ENCODE measurements around the gene MMD2. TPM values are rescaled to one million over a fixed set of nuclear protein-coding genes. Genes with fewer than 3 reads are reported as not detected.
"Not testable (repeated sequence)": the region's sequence is repeated elsewhere in the genome, so short reads cannot be mapped to it uniquely, and the experiment has no call there.

MMD2 gene
- total RNA-seq, 1 donor from 2014 or later, result not detected

DNA sequence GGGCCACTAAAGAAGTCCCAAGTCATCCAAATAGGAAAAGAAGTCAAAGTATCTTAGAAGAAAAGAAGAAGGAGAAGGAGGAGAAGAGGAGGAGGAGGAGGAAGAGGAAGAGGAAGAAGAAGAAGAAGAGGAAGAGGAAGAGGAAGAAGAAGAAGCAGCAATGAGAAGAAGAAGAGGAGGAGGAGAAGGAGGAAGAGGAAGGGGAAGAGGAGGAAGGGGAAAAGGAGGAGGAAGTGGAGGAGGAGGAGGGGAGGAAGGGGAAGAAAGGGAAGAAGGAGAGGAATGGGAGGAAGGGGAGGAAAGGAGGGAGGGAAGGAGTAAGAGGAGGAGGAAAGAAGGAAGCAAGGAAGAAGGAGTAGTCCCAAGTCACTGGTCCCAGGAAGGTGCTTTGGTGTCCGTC is 53.8 kb downstream of the MMD2 start:
- Mint-ChIP-seq H3K36me3 (ENCODE audit: insufficient read depth) (no peaks in the 10 kb centered on the region), H3K27ac (no peak overlapping the region), H3K4me1 (ENCODE audit: low read depth) (no peaks in the 10 kb centered on the region), H3K4me3 (ENCODE audit: low read depth) (no peak overlapping the region), H3K27me3 (peaks cover 17% of the 10 kb centered on the region), H3K9me3 (ENCODE audit: low read depth) (no peaks in the 10 kb centered on the region)
- TF ChIP-seq, protein P1, sequence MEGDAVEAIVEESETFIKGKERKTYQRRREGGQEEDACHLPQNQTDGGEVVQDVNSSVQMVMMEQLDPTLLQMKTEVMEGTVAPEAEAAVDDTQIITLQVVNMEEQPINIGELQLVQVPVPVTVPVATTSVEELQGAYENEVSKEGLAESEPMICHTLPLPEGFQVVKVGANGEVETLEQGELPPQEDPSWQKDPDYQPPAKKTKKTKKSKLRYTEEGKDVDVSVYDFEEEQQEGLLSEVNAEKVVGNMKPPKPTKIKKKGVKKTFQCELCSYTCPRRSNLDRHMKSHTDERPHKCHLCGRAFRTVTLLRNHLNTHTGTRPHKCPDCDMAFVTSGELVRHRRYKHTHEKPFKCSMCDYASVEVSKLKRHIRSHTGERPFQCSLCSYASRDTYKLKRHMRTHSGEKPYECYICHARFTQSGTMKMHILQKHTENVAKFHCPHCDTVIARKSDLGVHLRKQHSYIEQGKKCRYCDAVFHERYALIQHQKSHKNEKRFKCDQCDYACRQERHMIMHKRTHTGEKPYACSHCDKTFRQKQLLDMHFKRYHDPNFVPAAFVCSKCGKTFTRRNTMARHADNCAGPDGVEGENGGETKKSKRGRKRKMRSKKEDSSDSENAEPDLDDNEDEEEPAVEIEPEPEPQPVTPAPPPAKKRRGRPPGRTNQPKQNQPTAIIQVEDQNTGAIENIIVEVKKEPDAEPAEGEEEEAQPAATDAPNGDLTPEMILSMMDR (IDR thresholded peaks at IDR 0.05; ENCODE audit: unreplicated experiment), result no peak
- no peak for DNase-seq (ENCODE audit: low spot score, unreplicated experiment)

- H3K4me3 Mint-ChIP-seq (ENCODE audit: low read depth), result no peak overlapping the region
- H3K9me3 Mint-ChIP-seq (ENCODE audit: low read depth), result no peaks in the 10 kb centered on the region
- peaks cover 17% of the 10 kb centered on the region for H3K27me3 Mint-ChIP-seq
- DNase-seq (ENCODE audit: low spot score, unreplicated experiment), result no peak
- no peaks in the 10 kb centered on the region for H3K36me3 Mint-ChIP-seq (ENCODE audit: insufficient read depth)
- TF ChIP-seq, protein P1 (IDR thresholded peaks at IDR 0.05; ENCODE audit: unreplicated experiment), result no peak
- no peak overlapping the region for H3K27ac Mint-ChIP-seq
- peaks cover 2% of the 10 kb centered on the region for H3K4me1 Mint-ChIP-seq (ENCODE audit: low read depth)
These were observed 54.6 kb downstream of the MMD2 start for GRCh38 chr7:4904346-4904745.

GRCh38 chr7:4895766-4896165 is 63.2 kb downstream of the MMD2 start:
- no peak for DNase-seq (ENCODE audit: low spot score, unreplicated experiment)
- TF ChIP-seq, protein P1 (IDR thresholded peaks at IDR 0.05; ENCODE audit: unreplicated experiment), result no peak
- peaks cover 2% of the 10 kb centered on the region for H3K4me1 Mint-ChIP-seq (ENCODE audit: low read depth)

GRCh38 chr7:4894482-4894881 is 64.5 kb downstream of the MMD2 start:
- DNase-seq (ENCODE audit: low spot score, unreplicated experiment), result no peak
- H3K36me3 Mint-ChIP-seq (ENCODE audit: insufficient read depth), result no peaks in the 10 kb centered on the region
- H3K4me3 Mint-ChIP-seq (ENCODE audit: low read depth), result no peak overlapping the region
- H3K27me3 Mint-ChIP-seq, result peaks cover 3% of the 10 kb centered on the region
- TF ChIP-seq, protein P1 (IDR thresholded peaks at IDR 0.05; ENCODE audit: unreplicated experiment), result no peak
- H3K27ac Mint-ChIP-seq, result no peak overlapping the region
- H3K9me3 Mint-ChIP-seq (ENCODE audit: low read depth), result peaks cover 6% of the 10 kb centered on the region
- H3K4me1 Mint-ChIP-seq (ENCODE audit: low read depth), result no peaks in the 10 kb centered on the region

More at GRCh38 chr7:4895766-4896165, 63.2 kb downstream of the MMD2 start:
- Mint-ChIP-seq H3K36me3 (ENCODE audit: insufficient read depth) (no peaks in the 10 kb centered on the region), H3K27me3 (no peaks in the 10 kb centered on the region), H3K4me3 (ENCODE audit: low read depth) (no peak overlapping the region), H3K27ac (no peak overlapping the region), H3K9me3 (ENCODE audit: low read depth) (peaks cover 6% of the 10 kb centered on the region)

DNA sequence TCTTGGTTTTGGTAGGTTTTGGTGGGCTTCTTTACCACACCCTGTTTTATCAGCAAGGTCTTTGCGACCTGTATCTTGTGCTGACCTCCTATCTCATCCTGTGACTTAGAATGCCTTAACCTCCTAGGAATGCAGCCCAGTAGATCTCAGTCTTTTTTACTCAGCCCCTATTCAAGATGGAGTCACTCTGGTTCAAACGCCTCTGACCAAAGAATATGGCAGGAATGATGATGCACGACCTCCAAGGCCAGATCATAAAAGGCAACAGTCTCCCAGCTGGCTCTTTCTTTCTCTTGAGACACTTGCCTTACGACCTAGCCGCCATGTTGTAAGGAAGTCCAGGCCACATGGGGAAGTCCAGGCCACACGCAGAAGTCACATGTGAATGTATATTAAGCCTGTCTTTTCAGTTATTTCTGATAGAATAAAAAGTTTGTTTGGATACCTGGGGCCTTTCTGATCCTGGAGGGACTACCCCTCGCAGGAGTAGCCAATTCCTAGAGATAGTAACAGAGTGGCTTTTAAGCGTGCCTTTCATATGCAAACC is 65.0 kb downstream of the MMD2 start:
- Mint-ChIP-seq H3K4me1 (ENCODE audit: low read depth) (no peaks in the 10 kb centered on the region), H3K27me3 (peaks cover 3% of the 10 kb centered on the region), H3K27ac (no peak overlapping the region), H3K9me3 (ENCODE audit: low read depth) (peaks cover 6% of the 10 kb centered on the region), H3K4me3 (ENCODE audit: low read depth) (no peak overlapping the region), H3K36me3 (ENCODE audit: insufficient read depth) (no peaks in the 10 kb centered on the region)
- no peak for DNase-seq (ENCODE audit: low spot score, unreplicated experiment)
- TF ChIP-seq, protein P1 (IDR thresholded peaks at IDR 0.05; ENCODE audit: unreplicated experiment), result no peak

DNA sequence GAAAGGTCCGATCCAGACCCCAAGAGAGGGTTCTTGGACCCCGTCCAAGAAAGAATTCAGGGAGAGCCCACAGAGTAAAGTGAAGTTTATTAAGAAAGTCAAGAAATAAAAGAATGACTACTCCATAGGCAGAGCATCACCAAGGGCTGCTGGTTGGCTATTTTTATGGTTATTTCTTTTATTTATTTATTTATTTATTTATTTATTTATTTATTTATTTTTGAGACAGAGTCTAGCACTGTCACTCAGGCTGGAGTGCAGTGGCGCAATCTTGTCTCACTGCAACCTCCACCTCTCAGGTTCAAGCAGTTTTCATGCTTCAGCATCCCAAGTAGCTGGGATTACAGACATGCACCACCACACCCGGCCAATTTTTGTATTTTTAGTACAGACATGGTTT is 65.8 kb downstream of the MMD2 start:
- H3K4me1 Mint-ChIP-seq (ENCODE audit: low read depth); H3K27me3 Mint-ChIP-seq; H3K9me3 Mint-ChIP-seq (ENCODE audit: low read depth); H3K36me3 Mint-ChIP-seq (ENCODE audit: insufficient read depth); H3K4me3 Mint-ChIP-seq (ENCODE audit: low read depth); H3K27ac Mint-ChIP-seq; DNase-seq (ENCODE audit: low spot score, unreplicated experiment): not testable (repeated sequence)

- H3K36me3 Mint-ChIP-seq (ENCODE audit: insufficient read depth); H3K4me1 Mint-ChIP-seq (ENCODE audit: low read depth); H3K27ac Mint-ChIP-seq; H3K4me3 Mint-ChIP-seq (ENCODE audit: low read depth); DNase-seq (ENCODE audit: low spot score, unreplicated experiment); H3K9me3 Mint-ChIP-seq (ENCODE audit: low read depth); H3K27me3 Mint-ChIP-seq: not testable (repeated sequence)
These were observed 67.5 kb downstream of the MMD2 start for GRCh38 chr7:4891522-4891921.
